Measurements from ENCODE around the gene LOXL4.
A peak's percentile ranks its signal among the peaks of the same experiment; 100 is the strongest.

The LOXL4 gene

GRCh38 chr10:98223874-98224273, 44.1 kb downstream of the LOXL4 start:
- no peak overlapping the region for H3K4me3 ChIP-seq (ENCODE audit: low read length)
- no peak for TF ChIP-seq CTCF (IDR thresholded peaks at IDR 0.05; ENCODE audit: insufficient read depth, low read depth, low read length, missing control alignments)
- DNase-seq (ENCODE audit: low read depth), result no peak

- H3K4me3 ChIP-seq (ENCODE audit: low read length), result no peak overlapping the region
- no peak for TF ChIP-seq CTCF (IDR thresholded peaks at IDR 0.05; ENCODE audit: insufficient read depth, low read depth, low read length, missing control alignments)
- DNase-seq (ENCODE audit: low read depth), result no peak
These were observed 50.2 kb downstream of the LOXL4 start for GRCh38 chr10:98217801-98218200.

GRCh38 chr10:98215373-98215772, 52.6 kb downstream of the LOXL4 start:
- no peak for TF ChIP-seq CTCF (IDR thresholded peaks at IDR 0.05; ENCODE audit: insufficient read depth, low read depth, low read length, missing control alignments)
- no peak for DNase-seq (ENCODE audit: low read depth)
- no peak overlapping the region for H3K4me3 ChIP-seq (ENCODE audit: low read length)

- no peak for DNase-seq (ENCODE audit: low read depth)
- H3K4me3 ChIP-seq (ENCODE audit: low read length), result no peak overlapping the region
- no peak for TF ChIP-seq CTCF (IDR thresholded peaks at IDR 0.05; ENCODE audit: insufficient read depth, low read depth, low read length, missing control alignments)
These were observed 54.3 kb downstream of the LOXL4 start for GRCh38 chr10:98213740-98214139.

- DNase-seq (ENCODE audit: low read depth), result peak; percentile 79
These were observed 55.8 kb downstream of the LOXL4 start for GRCh38 chr10:98212196-98212595.

GRCh38 chr10:98209441-98209840, 58.6 kb downstream of the LOXL4 start:
- no peak for DNase-seq (ENCODE audit: low read depth)
- TF ChIP-seq CTCF (IDR thresholded peaks at IDR 0.05; ENCODE audit: insufficient read depth, low read depth, low read length, missing control alignments), result no peak
- H3K4me3 ChIP-seq (ENCODE audit: low read length), result no peak overlapping the region

More at GRCh38 chr10:98212196-98212595, 55.8 kb downstream of the LOXL4 start:
- no peak overlapping the region for H3K4me3 ChIP-seq (ENCODE audit: low read length)
- no peak for TF ChIP-seq CTCF (IDR thresholded peaks at IDR 0.05; ENCODE audit: insufficient read depth, low read depth, low read length, missing control alignments)

- H3K4me3 ChIP-seq (ENCODE audit: low read length), result no peak overlapping the region
- TF ChIP-seq CTCF (IDR thresholded peaks at IDR 0.05; ENCODE audit: insufficient read depth, low read depth, low read length, missing control alignments), result no peak
- no peak for DNase-seq (ENCODE audit: low read depth)
These were observed 59.1 kb downstream of the LOXL4 start for GRCh38 chr10:98208925-98209324.
